Peyer's patch (tissue), 4 donors: ENCODE results near the gene TTC28. TPM values are rescaled to one million over a fixed set of nuclear protein-coding genes. Genes with fewer than 3 reads are reported as not detected.
"Not testable (repeated sequence)": the region's sequence is repeated elsewhere in the genome, so short reads cannot be mapped to it uniquely, and the experiment has no call there.

ENCODE experiments used
- DNase-seq, 3 donors: peaks; one replicate each; pipeline ENCODE4 v3.0.0-alpha.2; 2017 to 2019
- H3K27ac ChIP-seq, 4 donors: fragments of 200-600 bp; sonication (generic); one replicate each; pipeline ENCODE4 v1.5.1; 2016 to 2019
- H3K27me3 ChIP-seq, 2 donors: fragments of 200-600 bp; sonication (generic); one replicate each; pipeline ENCODE4 v1.5.1; 2019
- H3K36me3 ChIP-seq, 3 donors: fragments of 200-600 bp; sonication (generic); one replicate each; pipeline ENCODE4 v1.5.1; 2016 to 2019
- H3K4me1 ChIP-seq, 4 donors: fragments of 200-600 bp; sonication (generic); one replicate each; pipeline ENCODE4 v1.5.1; 2016 to 2019
- H3K4me3 ChIP-seq, 4 donors: fragments of 200-600 bp; sonication (generic); 1 replicate in 3 of 4; 2 replicates in 1 of 4; pipeline ENCODE4 v1.5.1; 2016 to 2019; ENCODE audit warnings: mild to moderate bottlenecking in 1 of 4
- H3K9me3 ChIP-seq, 4 donors: fragments of 200-600 bp; sonication (generic); one replicate each; pipeline ENCODE4 v1.5.1; 2016 to 2019; ENCODE audit warnings: mild to moderate bottlenecking in 1 of 4
- POLR2A ChIP-seq, 2 donors: fragments of 450-650 bp; IDR thresholded peaks; one replicate each; pipeline ENCODE4 v1.5.1; 2017; ENCODE audit warnings: antibody characterized with exemption in 2 of 2, mild to moderate bottlenecking in 2 of 2, moderate library complexity in 2 of 2
- total RNA-seq, 4 donors: library from RNA; depleted of rRNA; stranded (reverse); fragments of >200 nt; gene quantifications; one replicate each; pipeline ENCODE4 v1.1.0, GENCODE V29; 2016
- TF ChIP-seq, protein P1 (sequence below), 6 experiments: fragments of 450-650 bp in 4 of 6; fragments of 200-600 bp in 2 of 6; sonication (generic) in 1 of 6; IDR thresholded peaks; one replicate each; pipeline ENCODE4 v1.5.1; 2017 to 2019; ENCODE audit warnings: antibody characterized with exemption in 6 of 6, mild to moderate bottlenecking in 3 of 6, moderate library complexity in 1 of 6

The TTC28 gene
- total RNA-seq, 4 donors from 2014 or later: 9.1 to 46.4 (median 35.2) TPM

GRCh38 chr22:28064920-28065319 is 614.7 kb downstream of the TTC28 start:
- Histone ChIP-seq H3K4me1 (no peaks in the 10 kb centered on the region), H3K4me3 (no peak overlapping the region), H3K9me3 (no peaks in the 10 kb centered on the region), H3K27ac (no peak overlapping the region), H3K36me3 (no peaks in the 10 kb centered on the region), H3K27me3 (no peaks in the 10 kb centered on the region)
- TF ChIP-seq, protein P1, sequence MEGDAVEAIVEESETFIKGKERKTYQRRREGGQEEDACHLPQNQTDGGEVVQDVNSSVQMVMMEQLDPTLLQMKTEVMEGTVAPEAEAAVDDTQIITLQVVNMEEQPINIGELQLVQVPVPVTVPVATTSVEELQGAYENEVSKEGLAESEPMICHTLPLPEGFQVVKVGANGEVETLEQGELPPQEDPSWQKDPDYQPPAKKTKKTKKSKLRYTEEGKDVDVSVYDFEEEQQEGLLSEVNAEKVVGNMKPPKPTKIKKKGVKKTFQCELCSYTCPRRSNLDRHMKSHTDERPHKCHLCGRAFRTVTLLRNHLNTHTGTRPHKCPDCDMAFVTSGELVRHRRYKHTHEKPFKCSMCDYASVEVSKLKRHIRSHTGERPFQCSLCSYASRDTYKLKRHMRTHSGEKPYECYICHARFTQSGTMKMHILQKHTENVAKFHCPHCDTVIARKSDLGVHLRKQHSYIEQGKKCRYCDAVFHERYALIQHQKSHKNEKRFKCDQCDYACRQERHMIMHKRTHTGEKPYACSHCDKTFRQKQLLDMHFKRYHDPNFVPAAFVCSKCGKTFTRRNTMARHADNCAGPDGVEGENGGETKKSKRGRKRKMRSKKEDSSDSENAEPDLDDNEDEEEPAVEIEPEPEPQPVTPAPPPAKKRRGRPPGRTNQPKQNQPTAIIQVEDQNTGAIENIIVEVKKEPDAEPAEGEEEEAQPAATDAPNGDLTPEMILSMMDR (IDR thresholded peaks at IDR 0.05): no peak
- TF ChIP-seq POLR2A (IDR thresholded peaks at IDR 0.05): no peak
- DNase-seq: no peak

GRCh38 chr22:28063656-28064055 is 616.0 kb downstream of the TTC28 start:
- no peaks in the 10 kb centered on the region for H3K4me1 ChIP-seq
- no peak for DNase-seq
- H3K9me3 ChIP-seq: no peaks in the 10 kb centered on the region
- H3K27me3 ChIP-seq: no peaks in the 10 kb centered on the region
- H3K36me3 ChIP-seq: no peaks in the 10 kb centered on the region
- no peak overlapping the region for H3K27ac ChIP-seq
- no peak for TF ChIP-seq POLR2A (IDR thresholded peaks at IDR 0.05)
- TF ChIP-seq, protein P1 (IDR thresholded peaks at IDR 0.05): no peak
- no peak overlapping the region for H3K4me3 ChIP-seq

DNA sequence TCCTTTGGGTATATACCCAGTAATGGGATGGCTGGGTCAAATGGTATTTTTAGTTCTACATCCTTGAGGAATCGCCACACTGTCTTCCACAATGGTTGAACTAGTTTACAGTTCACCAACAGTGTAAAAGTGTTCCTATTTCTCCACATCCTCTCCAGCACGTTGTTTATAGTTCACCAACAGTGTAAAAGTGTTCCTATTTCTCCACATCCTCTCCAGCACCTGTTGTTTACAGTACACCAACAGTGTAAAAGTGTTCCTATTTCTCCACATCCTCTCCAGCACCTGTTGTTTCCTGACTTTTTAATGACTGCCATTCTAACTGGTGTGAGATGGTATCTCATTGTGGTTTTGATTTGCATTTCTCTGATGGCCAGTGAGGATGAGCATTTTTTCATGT is 619.0 kb downstream of the TTC28 start:
- DNase-seq, H3K36me3 ChIP-seq, H3K4me3 ChIP-seq, H3K4me1 ChIP-seq, H3K27ac ChIP-seq, H3K27me3 ChIP-seq, H3K9me3 ChIP-seq: not testable (repeated sequence)

- DNase-seq: no peak
- Histone ChIP-seq H3K4me3 (no peak overlapping the region), H3K4me1 (no peaks in the 10 kb centered on the region), H3K27ac (no peak overlapping the region), H3K27me3 (no peaks in the 10 kb centered on the region), H3K9me3 (no peaks in the 10 kb centered on the region), H3K36me3 (no peaks in the 10 kb centered on the region)
- TF ChIP-seq POLR2A (IDR thresholded peaks at IDR 0.05): no peak
- TF ChIP-seq, protein P1 (IDR thresholded peaks at IDR 0.05): no peak
Observed at GRCh38 chr22:28058036-28058435, 621.6 kb downstream of the TTC28 start.

DNA sequence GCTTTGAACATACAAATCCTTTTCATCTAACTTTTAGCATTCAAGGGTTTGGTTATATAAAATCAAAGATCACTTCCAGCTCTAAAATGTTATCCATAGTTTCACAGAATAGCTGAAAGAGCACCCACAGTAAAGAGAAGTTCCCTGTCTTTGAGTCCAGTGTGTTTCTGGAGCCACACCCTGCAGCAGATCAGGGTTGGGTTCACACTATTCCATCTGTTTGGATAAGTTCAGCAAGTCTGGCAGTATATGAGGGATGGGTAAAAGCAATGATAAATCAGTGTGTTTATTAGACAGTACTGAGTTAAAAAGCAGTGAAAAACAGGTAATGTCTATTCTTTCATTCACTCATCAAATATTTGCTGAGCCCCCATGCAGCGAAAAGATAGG is 624.8 kb downstream of the TTC28 start:
- TF ChIP-seq, protein P1 (IDR thresholded peaks at IDR 0.05): no peak
- no peak for TF ChIP-seq POLR2A (IDR thresholded peaks at IDR 0.05)
- Histone ChIP-seq H3K27me3 (no peaks in the 10 kb centered on the region), H3K36me3 (no peaks in the 10 kb centered on the region), H3K4me3 (no peak overlapping the region), H3K9me3 (no peaks in the 10 kb centered on the region), H3K4me1 (no peaks in the 10 kb centered on the region), H3K27ac (no peak overlapping the region)
- no peak for DNase-seq

- no peak overlapping the region for H3K27ac ChIP-seq
- H3K36me3 ChIP-seq: no peaks in the 10 kb centered on the region
- H3K9me3 ChIP-seq: no peaks in the 10 kb centered on the region
- no peaks in the 10 kb centered on the region for H3K27me3 ChIP-seq
- H3K4me1 ChIP-seq: no peaks in the 10 kb centered on the region
- H3K4me3 ChIP-seq: no peak overlapping the region
- no peak for DNase-seq
- TF ChIP-seq, protein P1 (IDR thresholded peaks at IDR 0.05): no peak
- TF ChIP-seq POLR2A (IDR thresholded peaks at IDR 0.05): no peak
Observed at GRCh38 chr22:28053896-28054818, 625.5 kb downstream of the TTC28 start.
